Upper lobe of left lung (tissue), 6 donors: ENCODE measurements around the gene MCM7. TPM values are rescaled to one million over a fixed set of nuclear protein-coding genes. Genes with fewer than 3 reads are reported as not detected.

Experiments
- ATAC-seq, 2 donors: fragments of 200-7000 bp; cut with Tn5 transposase; one replicate each; pipeline ENCODE4 v1.9.1; 2022; ENCODE audit warnings: mild to moderate bottlenecking in 2 of 2, moderate library complexity in 2 of 2; ENCODE audit not compliant: low FRiP score in 2 of 2
- DNase-seq, 2 donors: peaks; one replicate each; pipeline ENCODE4 v3.0.0-alpha.2; 2019 to 2020
- H3K27ac ChIP-seq, 4 donors: fragments of 200-600 bp; sonication (generic); one replicate each; pipeline ENCODE4 v1.5.1; 2016 to 2019
- H3K27me3 ChIP-seq, 4 donors: fragments of 200-600 bp; sonication (generic); one replicate each; pipeline ENCODE4 v1.5.1; 2017 to 2019
- H3K36me3 ChIP-seq, 4 donors: fragments of 200-600 bp; sonication (generic); one replicate each; pipeline ENCODE4 v1.5.1; 2016 to 2019
- H3K4me1 ChIP-seq, 4 donors: fragments of 200-600 bp; sonication (generic); one replicate each; pipeline ENCODE4 v1.5.1; 2018 to 2019
- H3K4me3 ChIP-seq, 4 donors: fragments of 200-600 bp; sonication (generic); one replicate each; pipeline ENCODE4 v1.5.1; 2017 to 2019; ENCODE audit warnings: mild to moderate bottlenecking in 2 of 4, moderate library complexity in 1 of 4
- H3K9me3 ChIP-seq, 4 donors: fragments of 200-600 bp; sonication (generic); one replicate each; pipeline ENCODE4 v1.5.1; 2018 to 2019
- CTCF ChIP-seq, 6 experiments: fragments of 450-650 bp in 4 of 6; fragments of 200-600 bp in 2 of 6; sonication (generic) in 2 of 6; IDR thresholded peaks; one replicate each; pipeline ENCODE4 v1.5.1; 2016 to 2019; ENCODE audit warnings: antibody characterized with exemption in 6 of 6
- EP300 ChIP-seq, 4 donors: sonication (generic); formaldehyde crosslinking; IDR thresholded peaks; one replicate each; pipeline ENCODE4 v1.5.1; 2017; ENCODE audit warnings: antibody characterized with exemption in 4 of 4, control low read depth in 2 of 4
- POLR2A ChIP-seq, 4 donors: fragments of 450-650 bp; IDR thresholded peaks; one replicate each; pipeline ENCODE4 v1.5.1; 2016 to 2017; ENCODE audit warnings: antibody characterized with exemption in 4 of 4, mild to moderate bottlenecking in 2 of 4
- POLR2AphosphoS5 ChIP-seq, 2 donors: sonication (generic); formaldehyde crosslinking; IDR thresholded peaks; one replicate each; pipeline ENCODE4 v1.5.1; 2017; ENCODE audit warnings: antibody characterized with exemption in 2 of 2
- WGBS, 2 donors: methylation state at CpG; one replicate each; pipeline ENCODE4 v1.1.5; 2017 to 2018; 5-methylcytosine and 5-hydroxymethylcytosine counted together
- total RNA-seq, 6 donors: library from RNA; depleted of rRNA in 4 of 6; stranded (reverse); fragments of >200 nt in 4 of 6; gene quantifications; one replicate each; pipeline versions ENCODE4 v1.1.0 to v1.2.1, GENCODE V29; 2016 to 2021
- donor health status: DM: no; HTN: no; CAD: no; lungs with moderate emphysema.
- donor health status: DM: no; HTN: yes; CAD: no; lungs with severe emphysema.

Gene MCM7
- total RNA-seq, 6 donors from 2014 or later: 29.3 to 78.6 (median 44.1) TPM

- Histone ChIP-seq H3K4me1 (no peaks in the 10 kb centered on the region), H3K27ac (no peak overlapping the region), H3K27me3 (no peaks in the 10 kb centered on the region), H3K4me3 (no peak overlapping the region), H3K36me3 (peaks cover 20 to 97% (median 81%) of the 10 kb centered on the region in 4 donors), H3K9me3 (no peaks in the 10 kb centered on the region)
- ATAC-seq (no peak), DNase-seq (no peak)
- WGBS, 2 donors: 90 to 93% methylated on average over 7 to 12 of the region's 12 CpGs
- TF ChIP-seq POLR2A (IDR thresholded peaks at IDR 0.05) (no peak), CTCF (IDR thresholded peaks at IDR 0.05) (no peak), EP300 (IDR thresholded peaks at IDR 0.05) (no peak), POLR2AphosphoS5 (IDR thresholded peaks at IDR 0.05) (no peak)
Measured at GRCh38 chr7:100109521-100110163, 8.4 kb upstream of the MCM7 start.

GRCh38 chr7:100107890-100108289, 6.7 kb upstream of the MCM7 start:
- Histone ChIP-seq H3K27ac (no peak overlapping the region), H3K36me3 (peaks cover 15 to 96% (median 78%) of the 10 kb centered on the region in 4 donors), H3K27me3 (no peaks in the 10 kb centered on the region), H3K4me3 (no peak overlapping the region), H3K4me1 (no peaks in the 10 kb centered on the region), H3K9me3 (no peaks in the 10 kb centered on the region)
- TF ChIP-seq CTCF (IDR thresholded peaks at IDR 0.05) (no peak), POLR2A (IDR thresholded peaks at IDR 0.05) (no peak), EP300 (IDR thresholded peaks at IDR 0.05) (no peak), POLR2AphosphoS5 (IDR thresholded peaks at IDR 0.05) (no peak)
- WGBS, 2 donors: 65 to 78% methylated on average over 11 of the region's 11 CpGs
- DNase-seq (no peak), ATAC-seq (no peak)

GRCh38 chr7:100107125-100107737, 6.0 kb upstream of the MCM7 start:
- WGBS, 2 donors: 84 to 88% methylated on average over 22 to 25 of the region's 25 CpGs
- H3K27ac ChIP-seq: no peak overlapping the region
- no peaks in the 10 kb centered on the region for H3K27me3 ChIP-seq
- no peak for TF ChIP-seq CTCF (IDR thresholded peaks at IDR 0.05)
- no peak for TF ChIP-seq EP300 (IDR thresholded peaks at IDR 0.05)
- no peak for TF ChIP-seq POLR2AphosphoS5 (IDR thresholded peaks at IDR 0.05)
- TF ChIP-seq POLR2A (IDR thresholded peaks at IDR 0.05): no peak
- no peak overlapping the region for H3K4me3 ChIP-seq
- peaks cover 12 to 89% (median 72%) of the 10 kb centered on the region in 4 donors for H3K36me3 ChIP-seq
- ATAC-seq (no peak), DNase-seq (no peak)
- H3K4me1 ChIP-seq: peaks cover 5 to 6% (median 5%) of the 10 kb centered on the region in 4 donors
- no peaks in the 10 kb centered on the region for H3K9me3 ChIP-seq

DNA sequence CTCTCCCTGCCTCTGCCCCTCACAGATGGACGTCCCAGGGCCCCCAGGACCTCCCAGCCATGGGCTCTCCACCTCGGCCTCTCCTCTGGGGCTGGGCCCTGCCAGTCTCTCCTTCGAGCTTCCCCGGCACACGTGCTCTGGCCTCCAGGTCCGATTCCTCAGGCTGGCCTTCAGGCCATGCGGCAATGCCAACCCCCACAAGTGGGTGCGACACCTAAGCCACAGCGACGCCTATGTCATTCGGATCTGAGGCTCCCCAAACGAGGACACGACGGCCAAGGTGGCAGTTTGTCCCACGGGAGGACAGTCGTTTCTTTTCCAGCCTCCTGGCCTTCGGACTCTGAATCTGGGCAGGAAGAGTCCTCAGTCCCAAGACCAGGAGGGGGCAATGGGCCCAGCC, 5.4 kb upstream of the MCM7 start:
- TF ChIP-seq POLR2A (IDR thresholded peaks at IDR 0.05) (no peak), CTCF (IDR thresholded peaks at IDR 0.05) (no peak), POLR2AphosphoS5 (IDR thresholded peaks at IDR 0.05) (no peak), EP300 (IDR thresholded peaks at IDR 0.05) (no peak)
- peaks cover 9 to 83% (median 66%) of the 10 kb centered on the region in 4 donors for H3K36me3 ChIP-seq

More for the DNA sequence above, 5.4 kb upstream of the MCM7 start:
- no peak for DNase-seq
- H3K9me3 ChIP-seq: no peaks in the 10 kb centered on the region
- WGBS, 2 donors: 91% methylated on average over 17 of the region's 17 CpGs
- no peaks in the 10 kb centered on the region for H3K27me3 ChIP-seq
- peaks cover 7 to 11% (median 7%) of the 10 kb centered on the region in 4 donors for H3K4me1 ChIP-seq
- H3K27ac ChIP-seq: no peak overlapping the region
- H3K4me3 ChIP-seq: no peak overlapping the region
- ATAC-seq: no peak
